Measurements from ENCODE around the gene GDF2.

Gene GDF2

DNA sequence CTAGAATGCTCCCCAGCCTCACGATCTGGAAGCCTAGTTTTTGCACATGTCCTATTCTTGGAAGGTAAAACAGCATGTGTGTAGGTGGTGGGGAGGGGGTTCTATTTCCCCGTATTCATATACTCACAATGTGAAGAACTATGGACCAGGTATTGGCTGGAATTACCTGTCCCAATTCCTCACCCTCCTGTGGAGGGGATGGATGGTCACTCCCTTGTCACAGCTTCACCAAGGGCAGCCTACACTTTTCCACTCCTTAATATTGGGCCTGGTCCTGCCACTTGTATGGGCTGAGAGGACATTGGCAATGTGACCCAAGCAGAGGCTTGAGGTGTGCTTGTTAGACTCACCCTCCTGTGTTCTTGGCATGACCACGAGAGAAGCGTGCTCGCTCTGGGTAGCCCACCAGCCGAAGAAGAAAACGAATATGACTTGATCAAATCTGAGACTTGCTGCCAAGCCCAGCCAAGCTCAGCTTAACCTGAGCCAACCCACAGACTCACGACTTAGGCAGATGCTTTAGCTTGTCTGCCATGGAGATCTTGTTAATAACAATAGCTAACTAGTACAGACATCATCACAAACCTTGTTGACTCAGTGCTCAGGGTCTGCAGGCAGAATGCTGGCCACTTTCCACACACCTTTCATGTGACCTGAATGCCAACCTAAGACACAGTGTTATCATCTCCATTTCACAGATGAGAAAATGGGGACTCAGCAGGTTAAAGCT, 44.6 kb downstream of the GDF2 start:
- no peaks in the 10 kb centered on the region for H3K9me3 ChIP-seq
- peaks cover 0 to 19% (median 5%) of the 10 kb centered on the region in 4 donors for H3K4me1 ChIP-seq
- intact Hi-C loops (cut with DNase I; ENCODE audit: low total_unique reads) = no loop called here
- TF ChIP-seq CTCF (IDR thresholded peaks at IDR 0.05) = no peak
- no peak overlapping the region for H3K4me3 ChIP-seq
- no peak overlapping the region for H3K27ac ChIP-seq
- DNase-seq = peak in 1 of 2 donors; percentile 19
- no peaks in the 10 kb centered on the region for H3K36me3 ChIP-seq
- no peaks in the 10 kb centered on the region for H3K27me3 ChIP-seq

GRCh38 chr10:47367646-47368045, 45.4 kb downstream of the GDF2 start:
- H3K27ac ChIP-seq = no peak overlapping the region
- peaks cover 0 to 20% (median 5%) of the 10 kb centered on the region in 4 donors for H3K4me1 ChIP-seq
- intact Hi-C loops (cut with DNase I; ENCODE audit: low total_unique reads) = no loop called here
- no peaks in the 10 kb centered on the region for H3K36me3 ChIP-seq
- no peak for TF ChIP-seq CTCF (IDR thresholded peaks at IDR 0.05)
- H3K4me3 ChIP-seq = no peak overlapping the region
- peak in 1 of 2 donors; percentile 41 for DNase-seq
- no peaks in the 10 kb centered on the region for H3K27me3 ChIP-seq
- H3K9me3 ChIP-seq = no peaks in the 10 kb centered on the region

- Histone ChIP-seq H3K36me3 (no peaks in the 10 kb centered on the region), H3K9me3 (no peaks in the 10 kb centered on the region), H3K4me3 (no peak overlapping the region), H3K27ac (no peak overlapping the region), H3K4me1 (peaks cover 0 to 21% (median 5%) of the 10 kb centered on the region in 4 donors), H3K27me3 (no peaks in the 10 kb centered on the region)
- intact Hi-C loops (cut with DNase I; ENCODE audit: low total_unique reads) = no loop called here
- TF ChIP-seq CTCF (IDR thresholded peaks at IDR 0.05) = no peak
- DNase-seq = peak; percentile 17 to 51
Measured at GRCh38 chr10:47368431-47369180, 46.4 kb downstream of the GDF2 start.

DNA sequence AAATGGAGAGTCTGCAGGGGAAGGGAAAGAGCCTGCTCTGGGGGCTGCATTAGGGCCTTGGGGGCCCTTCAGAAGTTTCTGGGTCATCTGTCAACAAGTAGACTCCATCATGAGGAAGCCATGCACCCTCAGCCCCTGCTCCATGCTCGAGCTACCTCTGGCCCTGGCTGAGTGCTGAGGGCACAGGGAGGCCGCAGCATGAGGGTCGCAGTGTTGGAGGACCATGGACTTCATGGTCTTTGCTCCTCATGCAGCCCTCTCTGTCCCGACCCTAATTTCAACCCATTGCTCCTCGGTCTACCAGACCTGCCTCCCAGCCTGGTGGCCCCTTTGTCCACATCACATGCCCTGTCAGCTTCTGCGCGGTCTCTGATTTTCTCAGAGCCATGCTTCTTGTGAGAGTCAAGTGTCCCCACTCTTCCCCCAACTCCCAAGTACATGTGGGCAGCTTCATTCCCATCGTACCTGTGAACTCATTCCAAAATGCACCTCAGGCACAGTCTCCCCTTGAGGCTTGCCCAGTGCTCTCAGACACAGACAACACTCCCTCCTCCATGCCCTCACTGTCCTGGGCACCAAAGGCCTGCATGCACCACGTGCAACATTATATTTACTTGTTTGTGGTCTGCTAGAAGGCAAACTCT, 47.1 kb downstream of the GDF2 start:
- no peaks in the 10 kb centered on the region for H3K27me3 ChIP-seq
- no peak overlapping the region for H3K27ac ChIP-seq
- no peak for TF ChIP-seq CTCF (IDR thresholded peaks at IDR 0.05)
- intact Hi-C loops (cut with DNase I; ENCODE audit: low total_unique reads) = no loop called here
- H3K4me3 ChIP-seq = no peak overlapping the region
- peak in 1 of 2 donors; percentile 52 for DNase-seq
- H3K4me1 ChIP-seq = peaks cover 0 to 29% (median 5%) of the 10 kb centered on the region in 4 donors
- no peaks in the 10 kb centered on the region for H3K9me3 ChIP-seq
- no peaks in the 10 kb centered on the region for H3K36me3 ChIP-seq

DNA sequence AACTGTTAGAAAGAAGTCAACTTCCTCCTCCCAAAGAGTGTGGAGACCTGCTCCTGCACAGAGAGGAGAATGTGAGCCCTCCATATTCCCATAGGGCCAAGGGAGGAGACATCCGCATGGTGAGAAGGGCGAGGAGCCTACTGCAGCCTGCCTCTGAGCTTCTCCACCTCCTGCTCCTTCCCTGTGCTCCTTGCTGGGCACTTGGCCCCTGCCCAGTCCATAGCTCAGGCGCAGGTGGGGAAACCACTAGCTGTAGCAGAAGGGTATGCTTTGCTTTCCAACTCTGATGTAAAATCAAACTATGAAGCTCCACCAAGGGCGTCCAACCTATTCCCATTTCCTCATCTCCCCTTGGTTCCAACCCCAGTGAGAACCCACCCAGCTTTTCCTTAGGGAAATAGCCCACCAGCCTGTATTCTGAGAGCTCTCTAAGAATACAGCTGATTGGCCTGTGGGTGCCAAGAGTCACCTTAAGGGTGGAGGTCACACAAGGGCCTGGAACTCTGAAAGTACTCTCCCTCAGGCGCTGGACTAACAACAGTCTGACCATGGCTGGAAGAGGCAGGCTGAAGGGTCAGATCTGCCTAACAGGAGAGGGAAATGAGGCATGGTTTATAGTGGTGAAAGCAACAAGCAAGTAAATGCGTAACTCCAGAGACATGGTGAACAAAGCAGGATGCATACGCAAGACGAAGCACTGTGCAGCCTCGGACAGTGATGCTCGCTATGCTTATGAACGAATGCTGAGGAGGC, 47.9 kb downstream of the GDF2 start:
- DNase-seq = peak; percentile 5 to 48
- Histone ChIP-seq H3K27me3 (no peaks in the 10 kb centered on the region), H3K9me3 (no peaks in the 10 kb centered on the region), H3K27ac (no peak overlapping the region), H3K4me3 (no peak overlapping the region), H3K36me3 (no peaks in the 10 kb centered on the region), H3K4me1 (peaks cover 0 to 37% (median 11%) of the 10 kb centered on the region in 4 donors)
- intact Hi-C loops (cut with DNase I; ENCODE audit: low total_unique reads) = no loop called here
- no peak for TF ChIP-seq CTCF (IDR thresholded peaks at IDR 0.05)
